Activated CD4-positive, alpha-beta T cell treated with anti-CD3 and anti-CD28 coated beads, Interleukin-2, amount 50 U/mL, for 24 hours (primary cell): ENCODE data around the gene ZNF800.
"Not testable (repeated sequence)": the region's sequence is repeated elsewhere in the genome, so short reads cannot be mapped to it uniquely, and the experiment has no call there.

Source experiments
- DNase-seq, 2 donors: peaks; one replicate each; pipeline ENCODE4 v3.0.0-alpha.2; 2020; ENCODE audit warnings: low read depth in 1 of 2, low spot score in 1 of 2

The ZNF800 gene

GRCh38 chr7:127392566-127393367 lies at the start of gene ZNF800:
Gene ZNF800, minus strand, starts transcription at chr7:127392708. Its CDS starts 1,151 bp downstream, at chr7:127391557.
- DNase-seq, result peak; percentile 71 to 86

GRCh38 chr7:127440206-127440605 lies 47.7 kb upstream of the ZNF800 start:
- no peak for DNase-seq

GRCh38 chr7:127438836-127439235 lies 46.3 kb upstream of the ZNF800 start:
- DNase-seq, result no peak

GRCh38 chr7:127437837-127438236 lies 45.3 kb upstream of the ZNF800 start:
- no peak for DNase-seq

GRCh38 chr7:127437241-127437640 lies 44.7 kb upstream of the ZNF800 start:
- DNase-seq, result no peak

GRCh38 chr7:127429281-127429680 lies 36.8 kb upstream of the ZNF800 start:
- DNase-seq, result not testable (repeated sequence)

- DNase-seq, result no peak
These were observed 26.7 kb upstream of the ZNF800 start for GRCh38 chr7:127419196-127419595.

GRCh38 chr7:127418459-127418858 lies 26.0 kb upstream of the ZNF800 start:
- no peak for DNase-seq

- DNase-seq, result no peak
These were observed 24.8 kb upstream of the ZNF800 start for GRCh38 chr7:127417346-127417745.

- no peak for DNase-seq
These were observed 22.7 kb upstream of the ZNF800 start for GRCh38 chr7:127415060-127415742.

GRCh38 chr7:127413962-127414361 lies 21.5 kb upstream of the ZNF800 start:
- no peak for DNase-seq

- no peak for DNase-seq
These were observed 20.8 kb upstream of the ZNF800 start for GRCh38 chr7:127413326-127413725.

- DNase-seq, result no peak
These were observed 18.7 kb upstream of the ZNF800 start for GRCh38 chr7:127411176-127411575.

- no peak for DNase-seq
These were observed 17.1 kb upstream of the ZNF800 start for GRCh38 chr7:127409629-127410028.

- DNase-seq, result no peak
These were observed 12.0 kb upstream of the ZNF800 start for GRCh38 chr7:127404286-127405072.

- no peak for DNase-seq
These were observed 3.7 kb upstream of the ZNF800 start for GRCh38 chr7:127396184-127396583.

GRCh38 chr7:127395104-127395503 lies 2.6 kb upstream of the ZNF800 start:
- DNase-seq, result not testable (repeated sequence)

- DNase-seq, result no peak
These were observed 1.0 kb upstream of the ZNF800 start for GRCh38 chr7:127393368-127394058.

- DNase-seq, result peak in 1 of 2 donors; percentile 56
These were observed 334 bp downstream of the ZNF800 start for GRCh38 chr7:127392182-127392565.

- DNase-seq, result peak; percentile 25 to 33
These were observed 822 bp downstream of the ZNF800 start for GRCh38 chr7:127391591-127392181.
